HEK293 (cell line): ENCODE measurements around the gene CUL9.

Experiments used
- CTCF ChIA-PET: fragments of 350-600 bp; formaldehyde crosslinking; extraction: SDS; loops from one replicate; lab custom pipeline; 2021; ENCODE audit warnings: antibody characterized with exemption; lab: Yijun Ruan, JAX
- POLR2A ChIA-PET: fragments of 300-600 bp; formaldehyde crosslinking; extraction: SDS; loops from one replicate; lab custom pipeline; 2020; ENCODE audit warnings: antibody characterized with exemption, inconsistent platforms; lab: Yijun Ruan, JAX
- H3K27ac ChIP-seq: fragments of 200-500 bp; sonication (Bioruptor generic); 2 replicates; pipeline ENCODE4 v1.5.1; 2014; ENCODE audit warnings: low read depth, low read length, control low read depth, inconsistent platforms; ENCODE audit errors: extremely low read depth
- H3K36me3 ChIP-seq, 2 experiments: fragments of 200-500 bp in 1 of 2; sonication (Bioruptor generic) in 1 of 2; 1 replicate in 1 of 2; 2 replicates in 1 of 2; pipeline ENCODE4 v1.5.1; 2014 to 2017; ENCODE audit warnings: inconsistent platforms in 2 of 2, low read length in 2 of 2; ENCODE audit not compliant: control insufficient read depth in 2 of 2, insufficient read depth in 1 of 2
- H3K4me1 ChIP-seq: fragments of 200-500 bp; sonication (Bioruptor generic); 2 replicates; pipeline ENCODE4 v1.5.1; 2014; ENCODE audit warnings: mild to moderate bottlenecking, low read length, inconsistent platforms; ENCODE audit not compliant: control insufficient read depth, insufficient read depth
- H3K4me3 ChIP-seq: 2 replicates; pipeline ENCODE4 v1.5.1; 2011; ENCODE audit warnings: low read depth, mild to moderate bottlenecking, control low read depth, low read length, moderate library complexity
- H3K9me3 ChIP-seq: fragments of 200-500 bp; sonication (Bioruptor generic); 2 replicates; pipeline ENCODE4 v1.5.1; 2014; ENCODE audit warnings: low read depth, low read length, inconsistent platforms; ENCODE audit not compliant: control insufficient read depth, insufficient read depth
- EGR2 ChIP-seq: fragments of 450-650 bp; formaldehyde crosslinking; IDR thresholded peaks from 2 replicates; pipeline ENCODE4 v1.5.1; 2016; ENCODE audit warnings: low read depth, missing biosample characterization, missing genetic modification characterization
- GLI4 ChIP-seq: fragments of 450-650 bp; formaldehyde crosslinking; IDR thresholded peaks from 2 replicates; pipeline ENCODE4 v1.5.1; 2016; ENCODE audit warnings: missing biosample characterization, missing genetic modification characterization
- HOXA7 ChIP-seq: sonication (generic); formaldehyde crosslinking; IDR thresholded peaks from 2 replicates; pipeline ENCODE4 v1.8.1; 2022; ENCODE audit warnings: missing genetic modification reagents, borderline replicate concordance
- HOXD13 ChIP-seq: sonication (generic); formaldehyde crosslinking; IDR thresholded peaks from 2 replicates; pipeline ENCODE4 v1.8.0; 2022; ENCODE audit warnings: missing genetic modification reagents, borderline replicate concordance
- ZBTB11 ChIP-seq: fragments of 450-650 bp; formaldehyde crosslinking; conservative IDR thresholded peaks from 2 replicates; pipeline ENCODE4 v1.5.1; 2016; ENCODE audit warnings: low read depth, missing biosample characterization, missing genetic modification characterization
- ZBTB48 ChIP-seq: fragments of 450-650 bp; formaldehyde crosslinking; IDR thresholded peaks from 2 replicates; pipeline ENCODE4 v1.5.1; 2016; ENCODE audit warnings: missing biosample characterization, missing genetic modification characterization
- ZFP3 ChIP-seq: fragments of 450-650 bp; formaldehyde crosslinking; IDR thresholded peaks from 2 replicates; pipeline ENCODE4 v1.5.1; 2016; ENCODE audit warnings: low read depth, missing biosample characterization, missing genetic modification characterization
- ZNF24 ChIP-seq: fragments of 450-650 bp; formaldehyde crosslinking; IDR thresholded peaks from 2 replicates; pipeline ENCODE4 v1.5.1; 2016; ENCODE audit warnings: missing biosample characterization, missing genetic modification characterization
- ZNF248 ChIP-seq: fragments of 450-650 bp; formaldehyde crosslinking; IDR thresholded peaks from 2 replicates; pipeline ENCODE4 v1.5.1; 2017; ENCODE audit warnings: missing biosample characterization, missing genetic modification characterization
- ZNF280C ChIP-seq: fragments of 450-650 bp; formaldehyde crosslinking; IDR thresholded peaks from 2 replicates; pipeline ENCODE4 v1.5.1; 2016; ENCODE audit warnings: missing biosample characterization, missing genetic modification characterization
- ZNF366 ChIP-seq: fragments of 450-650 bp; formaldehyde crosslinking; conservative IDR thresholded peaks from 2 replicates; pipeline ENCODE4 v1.5.1; 2016; ENCODE audit warnings: missing biosample characterization, missing genetic modification characterization
- ZNF394 ChIP-seq: fragments of 450-650 bp; formaldehyde crosslinking; IDR thresholded peaks from 2 replicates; pipeline ENCODE4 v1.5.1; 2016; ENCODE audit warnings: missing biosample characterization, missing genetic modification characterization, mild to moderate bottlenecking, moderate library complexity, borderline replicate concordance
- ZNF571 ChIP-seq: fragments of 450-650 bp; formaldehyde crosslinking; IDR thresholded peaks from 2 replicates; pipeline ENCODE4 v1.5.0; 2017; ENCODE audit warnings: missing biosample characterization, missing genetic modification characterization
- ZNF600 ChIP-seq: fragments of 450-650 bp; formaldehyde crosslinking; IDR thresholded peaks from 2 replicates; pipeline ENCODE4 v1.5.1; 2016; ENCODE audit warnings: missing biosample characterization, missing genetic modification characterization
- ZNF660 ChIP-seq: fragments of 450-650 bp; IDR thresholded peaks from 2 replicates; pipeline ENCODE4 v1.5.1; 2018; ENCODE audit warnings: missing biosample characterization, mild to moderate bottlenecking, missing genetic modification characterization
- ZNF664 ChIP-seq: fragments of 450-650 bp; formaldehyde crosslinking; IDR thresholded peaks from 2 replicates; pipeline ENCODE4 v1.5.1; 2016; ENCODE audit warnings: missing biosample characterization, missing genetic modification characterization
- ZNF776 ChIP-seq: fragments of 450-650 bp; formaldehyde crosslinking; IDR thresholded peaks from 2 replicates; pipeline ENCODE4 v1.5.0; 2017; ENCODE audit warnings: missing biosample characterization, missing genetic modification characterization, borderline replicate concordance
- ZNF830 ChIP-seq: fragments of 450-650 bp; IDR thresholded peaks from 2 replicates; pipeline ENCODE4 v1.5.0; 2018; ENCODE audit warnings: missing biosample characterization, missing genetic modification characterization, low read depth, mild to moderate bottlenecking, moderate library complexity
- ZXDB ChIP-seq: fragments of 450-650 bp; formaldehyde crosslinking; IDR thresholded peaks from 2 replicates; pipeline ENCODE4 v1.5.1; 2016; ENCODE audit warnings: missing biosample characterization, missing genetic modification characterization
- TF ChIP-seq, protein P1 (sequence below): fragments of 450-650 bp; formaldehyde crosslinking; IDR thresholded peaks from 2 replicates; pipeline ENCODE4 v1.5.1; 2016; ENCODE audit warnings: missing biosample characterization, missing genetic modification characterization

Gene CUL9

GRCh38 chr6:43264599-43265145 lies 82.7 kb downstream of the CUL9 start:
- Histone ChIP-seq H3K9me3 (no peaks in the 10 kb centered on the region), H3K4me3 (no peak overlapping the region), H3K27ac (no peak overlapping the region), H3K4me1 (no peaks in the 10 kb centered on the region), H3K36me3 (no peaks in the 10 kb centered on the region)
- ChIA-PET CTCF (interaction anchor here (0.7 to 7.6 kb wide), 14 partner anchors 10 to 1628 kb away, joined by 3 to 83 read pairs (median 5); partner anchors contain the start of gene DNPH1), POLR2A (interaction anchor here (2.1 kb wide), 1 partner anchor 105 kb away, joined by 7 read pairs; the partner anchor contains the start of gene ZNF318)
- TF ChIP-seq ZNF664 (tag by site-specific recombination) (no peak), ZNF600 (peak; percentile 34; the same call in 1 of the 2 replicates)

- no peak for TF ChIP-seq ZNF24 (tag by site-specific recombination)
- no peak for TF ChIP-seq ZBTB48
- no peak for TF ChIP-seq ZNF366 (tag by site-specific recombination)
- TF ChIP-seq ZXDB, result no peak
- no peak for TF ChIP-seq ZFP3 (tag by site-specific recombination)
- no peak for TF ChIP-seq ZNF776 (tag by site-specific recombination)
- no peak for TF ChIP-seq ZNF571 (tag by site-specific recombination)
- no peak for TF ChIP-seq ZNF280C (tag by site-specific recombination)
- TF ChIP-seq ZNF248 (tag by site-specific recombination), result no peak
- POLR2A ChIA-PET, result no interaction called here
- Histone ChIP-seq H3K27ac (no peak overlapping the region), H3K4me1 (no peaks in the 10 kb centered on the region), H3K4me3 (no peak overlapping the region), H3K9me3 (no peaks in the 10 kb centered on the region), H3K36me3 (no peaks in the 10 kb centered on the region)
- CTCF ChIA-PET, result interaction anchor here (0.6 to 7.6 kb wide), 4 partner anchors 36 to 217 kb away, joined by 3 to 83 read pairs (median 4); partner anchors contain the start of gene DNPH1
Observed at GRCh38 chr6:43265564-43265963, 83.6 kb downstream of the CUL9 start.

DNA sequence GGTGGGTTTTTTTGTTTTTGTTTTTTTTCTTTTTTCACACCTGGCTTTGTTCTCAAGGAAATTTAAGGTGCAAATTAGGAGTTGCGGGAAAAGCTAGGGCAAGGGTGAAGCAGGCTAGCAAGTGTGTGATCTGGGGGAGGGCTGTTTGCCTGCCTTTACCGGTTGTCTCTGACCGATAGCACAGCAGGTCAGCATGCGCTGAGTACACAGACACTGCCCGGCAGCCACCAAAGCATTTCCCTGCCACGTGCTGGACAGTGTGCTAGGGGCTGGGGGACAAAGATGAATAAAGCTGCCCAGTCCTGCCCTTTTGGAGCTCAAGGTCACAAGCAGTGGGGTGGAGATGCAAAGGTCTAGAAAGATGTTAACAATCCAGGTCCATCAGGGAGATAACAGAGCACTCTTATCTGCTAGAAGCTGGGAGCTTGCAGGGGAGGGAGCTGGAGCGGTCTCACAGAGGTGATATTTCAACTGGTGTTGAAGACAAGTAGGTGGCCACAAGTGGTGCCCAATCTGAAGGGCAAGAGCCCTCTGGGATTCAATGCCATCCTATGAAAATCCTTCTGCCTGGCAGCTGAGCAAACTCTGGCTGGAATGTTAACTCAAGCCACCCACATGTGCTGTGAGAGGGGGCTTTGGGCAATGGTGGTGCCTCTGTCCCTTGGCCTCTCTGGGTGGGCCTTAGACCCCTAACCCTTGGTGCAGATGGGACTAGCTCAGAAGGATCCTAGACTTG lies 85.8 kb downstream of the CUL9 start:
- TF ChIP-seq ZNF660, result no peak
- Histone ChIP-seq H3K27ac (no peak overlapping the region), H3K4me3 (no peak overlapping the region), H3K36me3 (no peaks in the 10 kb centered on the region), H3K4me1 (no peaks in the 10 kb centered on the region), H3K9me3 (no peaks in the 10 kb centered on the region)
- CTCF ChIA-PET, result interaction anchor here (1.1 to 3.2 kb wide), 5 partner anchors 19 to 229 kb away, joined by 3 to 28 read pairs (median 5); partner anchors contain the start of gene DNPH1
- POLR2A ChIA-PET, result no interaction called here

GRCh38 chr6:43268355-43268700 lies 86.3 kb downstream of the CUL9 start:
- Histone ChIP-seq H3K36me3 (no peaks in the 10 kb centered on the region), H3K27ac (no peak overlapping the region), H3K4me1 (no peaks in the 10 kb centered on the region), H3K9me3 (no peaks in the 10 kb centered on the region), H3K4me3 (no peak overlapping the region)
- ChIA-PET CTCF (interaction anchor here (0.6 to 3.2 kb wide), 6 partner anchors 19 to 279 kb away, joined by 3 to 28 read pairs (median 5); partner anchors contain the start of gene DNPH1), POLR2A (interaction anchor here (0.5 kb wide), 1 partner anchor 199 kb away, joined by 4 read pairs; no protein-coding TSS in a partner anchor)
- no peak for TF ChIP-seq EGR2
- TF ChIP-seq ZNF830 (tag by site-specific recombination), result no peak
- TF ChIP-seq, protein P1, sequence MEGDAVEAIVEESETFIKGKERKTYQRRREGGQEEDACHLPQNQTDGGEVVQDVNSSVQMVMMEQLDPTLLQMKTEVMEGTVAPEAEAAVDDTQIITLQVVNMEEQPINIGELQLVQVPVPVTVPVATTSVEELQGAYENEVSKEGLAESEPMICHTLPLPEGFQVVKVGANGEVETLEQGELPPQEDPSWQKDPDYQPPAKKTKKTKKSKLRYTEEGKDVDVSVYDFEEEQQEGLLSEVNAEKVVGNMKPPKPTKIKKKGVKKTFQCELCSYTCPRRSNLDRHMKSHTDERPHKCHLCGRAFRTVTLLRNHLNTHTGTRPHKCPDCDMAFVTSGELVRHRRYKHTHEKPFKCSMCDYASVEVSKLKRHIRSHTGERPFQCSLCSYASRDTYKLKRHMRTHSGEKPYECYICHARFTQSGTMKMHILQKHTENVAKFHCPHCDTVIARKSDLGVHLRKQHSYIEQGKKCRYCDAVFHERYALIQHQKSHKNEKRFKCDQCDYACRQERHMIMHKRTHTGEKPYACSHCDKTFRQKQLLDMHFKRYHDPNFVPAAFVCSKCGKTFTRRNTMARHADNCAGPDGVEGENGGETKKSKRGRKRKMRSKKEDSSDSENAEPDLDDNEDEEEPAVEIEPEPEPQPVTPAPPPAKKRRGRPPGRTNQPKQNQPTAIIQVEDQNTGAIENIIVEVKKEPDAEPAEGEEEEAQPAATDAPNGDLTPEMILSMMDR (tag by site-specific recombination), result no peak
- no peak for TF ChIP-seq GLI4 (tag by site-specific recombination)
- no peak for TF ChIP-seq ZNF394 (tag by site-specific recombination)
- TF ChIP-seq HOXD13 (CRISPR knock-in tag), result no peak
- TF ChIP-seq ZBTB11 (tag by site-specific recombination), result no peak
- no peak for TF ChIP-seq HOXA7
